Tibial nerve (tissue), 4 donors: ENCODE data around the gene SNX19. TPM values are rescaled to one million over a fixed set of nuclear protein-coding genes. Genes with fewer than 3 reads are reported as not detected.

Experiments used
- DNase-seq, 2 donors: peaks; one replicate each; pipeline ENCODE4 v3.0.0-alpha.2; 2019; ENCODE audit warnings: low spot score in 2 of 2
- H3K27ac ChIP-seq, 4 donors: fragments of 200-600 bp; sonication (generic) in 3 of 4; one replicate each; pipeline ENCODE4 v1.5.1; 2017 to 2019; ENCODE audit warnings: mild to moderate bottlenecking in 1 of 4
- H3K27me3 ChIP-seq, 2 donors: fragments of 200-600 bp; sonication (generic) in 1 of 2; one replicate each; pipeline versions ENCODE4 v1.5.1 to v1.6.0; 2017 to 2019
- H3K36me3 ChIP-seq, 3 donors: fragments of 200-600 bp; sonication (generic); one replicate each; pipeline ENCODE4 v1.5.1; 2018 to 2019
- H3K4me1 ChIP-seq, 4 donors: fragments of 200-600 bp; sonication (generic) in 3 of 4; one replicate each; pipeline ENCODE4 v1.5.1; 2017 to 2019
- H3K4me3 ChIP-seq, 4 donors: fragments of 200-600 bp; sonication (generic) in 3 of 4; one replicate each; pipeline ENCODE4 v1.5.1; 2017 to 2019; ENCODE audit warnings: mild to moderate bottlenecking in 1 of 4, moderate library complexity in 1 of 4
- H3K9me3 ChIP-seq, 4 donors: fragments of 200-600 bp; sonication (generic) in 3 of 4; one replicate each; pipeline ENCODE4 v1.5.1; 2017 to 2019
- CTCF ChIP-seq, 5 experiments: fragments of 200-600 bp in 3 of 5; fragments of 450-650 bp in 2 of 5; sonication (generic) in 3 of 5; IDR thresholded peaks; one replicate each; pipeline ENCODE4 v1.5.1; 2016 to 2019; ENCODE audit warnings: antibody characterized with exemption in 5 of 5, mild to moderate bottlenecking in 3 of 5, moderate library complexity in 2 of 5
- EP300 ChIP-seq, 2 donors: sonication (generic); formaldehyde crosslinking; IDR thresholded peaks; one replicate each; pipeline ENCODE4 v1.6.1; 2017; ENCODE audit warnings: antibody characterized with exemption in 2 of 2, mild to moderate bottlenecking in 1 of 2
- POLR2A ChIP-seq, 2 donors: fragments of 450-650 bp; IDR thresholded peaks; one replicate each; pipeline ENCODE4 v1.6.1; 2017; ENCODE audit warnings: antibody characterized with exemption in 2 of 2, mild to moderate bottlenecking in 2 of 2, moderate library complexity in 2 of 2
- WGBS, 2 donors: methylation state at CpG; one replicate each; pipeline ENCODE4 v1.1.5; 2018; 5-methylcytosine and 5-hydroxymethylcytosine counted together
- total RNA-seq, 4 donors: library from RNA; depleted of rRNA; stranded (reverse); fragments of >200 nt; gene quantifications; one replicate each; pipeline ENCODE4 v1.1.0, GENCODE V29; 2016

The SNX19 gene
- total RNA-seq, 4 donors from 2014 or later, result 94.2 to 141 (median 105) TPM

GRCh38 chr11:130850185-130850944, 65.9 kb downstream of the SNX19 start:
- 95 to 97% methylated on average over 6 of the region's 6 CpGs for WGBS, 2 donors
- DNase-seq, result no peak

GRCh38 chr11:130849215-130849568, 67.1 kb downstream of the SNX19 start:
- no peaks in the 10 kb centered on the region for H3K27me3 ChIP-seq
- WGBS, 2 donors, result 82 to 94% methylated on average over 2 of the region's 2 CpGs
- H3K9me3 ChIP-seq, result no peaks in the 10 kb centered on the region
- H3K4me3 ChIP-seq, result no peak overlapping the region
- DNase-seq, result no peak
- H3K27ac ChIP-seq, result no peak overlapping the region
- TF ChIP-seq POLR2A (IDR thresholded peaks at IDR 0.05) (no peak), EP300 (IDR thresholded peaks at IDR 0.05) (peak in 1 of 2 donors; percentile 10), CTCF (IDR thresholded peaks at IDR 0.05) (no peak)
- H3K4me1 ChIP-seq, result no peaks in the 10 kb centered on the region
- H3K36me3 ChIP-seq, result no peaks in the 10 kb centered on the region

More at GRCh38 chr11:130850185-130850944, 65.9 kb downstream of the SNX19 start:
- no peak for TF ChIP-seq EP300 (IDR thresholded peaks at IDR 0.05)
- TF ChIP-seq POLR2A (IDR thresholded peaks at IDR 0.05), result no peak
- TF ChIP-seq CTCF (IDR thresholded peaks at IDR 0.05), result no peak
- Histone ChIP-seq H3K27ac (no peak overlapping the region), H3K36me3 (no peaks in the 10 kb centered on the region), H3K4me3 (no peak overlapping the region), H3K9me3 (no peaks in the 10 kb centered on the region), H3K4me1 (no peaks in the 10 kb centered on the region), H3K27me3 (no peaks in the 10 kb centered on the region)

GRCh38 chr11:130848361-130849214, 67.7 kb downstream of the SNX19 start:
- WGBS, 2 donors, result 91% methylated on average over 6 of the region's 6 CpGs
- no peak for DNase-seq
- H3K9me3 ChIP-seq, result no peaks in the 10 kb centered on the region
- H3K27me3 ChIP-seq, result no peaks in the 10 kb centered on the region
- no peak overlapping the region for H3K27ac ChIP-seq
- TF ChIP-seq POLR2A (IDR thresholded peaks at IDR 0.05) (no peak), CTCF (IDR thresholded peaks at IDR 0.05) (no peak), EP300 (IDR thresholded peaks at IDR 0.05) (no peak)
- H3K4me3 ChIP-seq, result no peak overlapping the region
- H3K36me3 ChIP-seq, result no peaks in the 10 kb centered on the region
- H3K4me1 ChIP-seq, result no peaks in the 10 kb centered on the region

GRCh38 chr11:130847517-130847916, 68.8 kb downstream of the SNX19 start:
- Histone ChIP-seq H3K4me1 (no peaks in the 10 kb centered on the region), H3K36me3 (no peaks in the 10 kb centered on the region), H3K27ac (no peak overlapping the region), H3K4me3 (no peak overlapping the region), H3K9me3 (no peaks in the 10 kb centered on the region), H3K27me3 (no peaks in the 10 kb centered on the region)
- no peak for DNase-seq
- 71% methylated on average over 8 of the region's 8 CpGs for WGBS, 2 donors
- TF ChIP-seq EP300 (IDR thresholded peaks at IDR 0.05) (no peak), POLR2A (IDR thresholded peaks at IDR 0.05) (no peak), CTCF (IDR thresholded peaks at IDR 0.05) (no peak)

- TF ChIP-seq POLR2A (IDR thresholded peaks at IDR 0.05), result no peak
- TF ChIP-seq CTCF (IDR thresholded peaks at IDR 0.05), result no peak
- TF ChIP-seq EP300 (IDR thresholded peaks at IDR 0.05), result no peak
- no peaks in the 10 kb centered on the region for H3K4me1 ChIP-seq
- WGBS, 2 donors, result 33 to 42% methylated on average over 2 of the region's 2 CpGs
- DNase-seq, result no peak
- no peak overlapping the region for H3K4me3 ChIP-seq
- H3K9me3 ChIP-seq, result no peaks in the 10 kb centered on the region
- no peaks in the 10 kb centered on the region for H3K27me3 ChIP-seq
- no peak overlapping the region for H3K27ac ChIP-seq
- no peaks in the 10 kb centered on the region for H3K36me3 ChIP-seq
Measured at GRCh38 chr11:130846606-130847005, 69.7 kb downstream of the SNX19 start.
